ENCODE data around the gene ANKRD39. TPM values are rescaled to one million over a fixed set of nuclear protein-coding genes. Genes with fewer than 3 reads are reported as not detected.

ANKRD39 gene
- total RNA-seq, 1 donor from 2014 or later = 17.3 TPM

GRCh38 chr2:96888072-96889011 is 30.5 kb upstream of the ANKRD39 start:
- DNase-seq (ENCODE audit: low spot score) = peak; percentile 87

GRCh38 chr2:96887493-96888012 is 29.7 kb upstream of the ANKRD39 start:
- DNase-seq (ENCODE audit: low spot score) = peak; percentile 93

- no peak for DNase-seq (ENCODE audit: low spot score)
These were observed 27.9 kb upstream of the ANKRD39 start for GRCh38 chr2:96885432-96886347.

GRCh38 chr2:96884299-96885094 is 26.7 kb upstream of the ANKRD39 start:
- DNase-seq (ENCODE audit: low spot score) = no peak

GRCh38 chr2:96883306-96883705 is 25.5 kb upstream of the ANKRD39 start:
- DNase-seq (ENCODE audit: low spot score) = no peak

- DNase-seq (ENCODE audit: low spot score) = no peak
These were observed 25.1 kb upstream of the ANKRD39 start for GRCh38 chr2:96882906-96883305.

- peak; percentile 54 for DNase-seq (ENCODE audit: low spot score)
These were observed 24.4 kb upstream of the ANKRD39 start for GRCh38 chr2:96882230-96882629.

- DNase-seq (ENCODE audit: low spot score) = peak; percentile 50
These were observed 23.8 kb upstream of the ANKRD39 start for GRCh38 chr2:96881349-96882195.

GRCh38 chr2:96880891-96881273 is 23.1 kb upstream of the ANKRD39 start:
- no peak for DNase-seq (ENCODE audit: low spot score)

- DNase-seq (ENCODE audit: low spot score) = no peak
These were observed 21.8 kb upstream of the ANKRD39 start for GRCh38 chr2:96879545-96880040.

GRCh38 chr2:96878796-96879544 is 21.2 kb upstream of the ANKRD39 start:
- no peak for DNase-seq (ENCODE audit: low spot score)

- no peak for DNase-seq (ENCODE audit: low spot score)
These were observed 20.4 kb upstream of the ANKRD39 start for GRCh38 chr2:96878171-96878570.

GRCh38 chr2:96877631-96878092 is 19.8 kb upstream of the ANKRD39 start:
- no peak for DNase-seq (ENCODE audit: low spot score)

GRCh38 chr2:96877042-96877451 is 19.2 kb upstream of the ANKRD39 start:
- DNase-seq (ENCODE audit: low spot score) = no peak

GRCh38 chr2:96876269-96877041 is 18.6 kb upstream of the ANKRD39 start:
- DNase-seq (ENCODE audit: low spot score) = no peak

GRCh38 chr2:96875498-96876268 is 17.9 kb upstream of the ANKRD39 start:
- DNase-seq (ENCODE audit: low spot score) = peak; percentile 45

- peak; percentile 18 for DNase-seq (ENCODE audit: low spot score)
These were observed 16.5 kb upstream of the ANKRD39 start for GRCh38 chr2:96874198-96874831.

Data from umbilical cord (tissue), 2 donors.